Measurements from ENCODE around the gene SLC7A11.
A peak's percentile ranks its signal among the peaks of the same experiment; 100 is the strongest.

SLC7A11 gene

GRCh38 chr4:138188406-138189084, 53.6 kb downstream of the SLC7A11 start:
- no peak for DNase-seq (ENCODE audit: extremely low spot score)
- TF ChIP-seq CTCF (IDR thresholded peaks at IDR 0.05; ENCODE audit: control extremely low read depth, extremely low read depth, low read depth, missing control alignments), result no peak
- ChIA-PET CTCF (interaction anchor here (0.6 to 1.9 kb wide), 6 partner anchors 22 to 492 kb away, joined by 3 to 7 read pairs (median 4); no protein-coding TSS in a partner anchor), POLR2A (no interaction called here)

- ChIA-PET POLR2A (no interaction called here), CTCF (interaction anchor here (1.8 kb wide), 1 partner anchor 11 kb away, joined by 4 read pairs; no protein-coding TSS in a partner anchor)
- no peak for TF ChIP-seq CTCF (IDR thresholded peaks at IDR 0.05; ENCODE audit: control extremely low read depth, extremely low read depth, low read depth, missing control alignments)
- DNase-seq (ENCODE audit: extremely low spot score), result no peak
Observed at GRCh38 chr4:138185859-138186645, 56.1 kb downstream of the SLC7A11 start.

GRCh38 chr4:138184886-138185285, 57.3 kb downstream of the SLC7A11 start:
- POLR2A ChIA-PET, result no interaction called here
- CTCF ChIA-PET, result interaction anchor here (1.0 to 2.9 kb wide), 4 partner anchors 10 to 365 kb away, joined by 3 to 17 read pairs (median 4); no protein-coding TSS in a partner anchor
- DNase-seq (ENCODE audit: extremely low spot score), result no peak
- no peak for TF ChIP-seq CTCF (IDR thresholded peaks at IDR 0.05; ENCODE audit: control extremely low read depth, extremely low read depth, low read depth, missing control alignments)

GRCh38 chr4:138182838-138183426, 59.2 kb downstream of the SLC7A11 start:
- TF ChIP-seq CTCF (IDR thresholded peaks at IDR 0.05; ENCODE audit: control extremely low read depth, extremely low read depth, low read depth, missing control alignments), result peak; percentile 65
- ChIA-PET CTCF (interaction anchor here (0.9 to 3.1 kb wide), 16 partner anchors 9 to 498 kb away, joined by 3 to 20 read pairs (median 4); no protein-coding TSS in a partner anchor), POLR2A (no interaction called here)
- peak; percentile 10 for DNase-seq (ENCODE audit: extremely low spot score)

GRCh38 chr4:138181287-138181686, 60.9 kb downstream of the SLC7A11 start:
- TF ChIP-seq CTCF (IDR thresholded peaks at IDR 0.05; ENCODE audit: control extremely low read depth, extremely low read depth, low read depth, missing control alignments), result no peak
- ChIA-PET CTCF (interaction anchor here (3.1 kb wide), 1 partner anchor 146 kb away, joined by 17 read pairs; no protein-coding TSS in a partner anchor), POLR2A (no interaction called here)

GRCh38 chr4:138178566-138178965, 63.6 kb downstream of the SLC7A11 start:
- POLR2A ChIA-PET, result no interaction called here
- TF ChIP-seq CTCF (IDR thresholded peaks at IDR 0.05; ENCODE audit: control extremely low read depth, extremely low read depth, low read depth, missing control alignments), result no peak
- no peak for DNase-seq (ENCODE audit: extremely low spot score)
- CTCF ChIA-PET, result no interaction called here

More at GRCh38 chr4:138181287-138181686, 60.9 kb downstream of the SLC7A11 start:
- no peak for DNase-seq (ENCODE audit: extremely low spot score)

All from GM10248 (cell line).